Hepatocyte (in vitro differentiated cells): ENCODE results near the gene ACKR3. TPM values are rescaled to one million over a fixed set of nuclear protein-coding genes. Genes with fewer than 3 reads are reported as not detected.

Experiments
- DNase-seq: peaks from one replicate; pipeline ENCODE4 v3.0.0-alpha.2; 2016; ENCODE audit warnings: low spot score
- H2AFZ ChIP-seq: fragments of 200-600 bp; sonication (generic); 2 replicates; pipeline ENCODE4 v1.6.0; 2016; ENCODE audit warnings: antibody characterized with exemption, mild to moderate bottlenecking
- H3K27ac ChIP-seq: fragments of 200-600 bp; sonication (generic); 2 replicates; pipeline ENCODE4 v1.5.1; 2016; ENCODE audit warnings: mild to moderate bottlenecking
- H3K27me3 ChIP-seq: fragments of 200-600 bp; sonication (generic); 2 replicates; pipeline ENCODE4 v1.6.1; 2016
- H3K36me3 ChIP-seq: fragments of 200-600 bp; sonication (generic); replicated peaks from 2 replicates; pipeline ENCODE4 v1.5.1; 2016; ENCODE audit warnings: low read depth; ENCODE audit not compliant: insufficient read depth
- H3K4me1 ChIP-seq: fragments of 200-600 bp; sonication (generic); 2 replicates; pipeline ENCODE4 v1.5.1; 2016; ENCODE audit warnings: mild to moderate bottlenecking, moderate library complexity; ENCODE audit not compliant: insufficient read depth
- H3K4me2 ChIP-seq: fragments of 200-600 bp; sonication (generic); 2 replicates; pipeline ENCODE4 v1.6.0; 2016
- H3K4me3 ChIP-seq: fragments of 200-600 bp; sonication (generic); 2 replicates; pipeline ENCODE4 v1.5.1; 2016; ENCODE audit warnings: mild to moderate bottlenecking
- H3K79me2 ChIP-seq: fragments of 200-600 bp; sonication (generic); 2 replicates; pipeline ENCODE4 v1.6.0; 2017; ENCODE audit warnings: mild to moderate bottlenecking
- H3K9me2 ChIP-seq: fragments of 200-600 bp; sonication (generic); replicated peaks from 2 replicates; pipeline ENCODE4 v1.6.0; 2017; ENCODE audit warnings: mild to moderate bottlenecking; ENCODE audit not compliant: insufficient read depth
- H3K9me3 ChIP-seq: fragments of 200-600 bp; sonication (generic); 2 replicates; pipeline ENCODE4 v1.5.1; 2016; ENCODE audit warnings: low read depth, mild to moderate bottlenecking
- H4K20me1 ChIP-seq: fragments of 200-600 bp; sonication (generic); 2 replicates; pipeline ENCODE4 v1.6.0; 2016; ENCODE audit warnings: mild to moderate bottlenecking; ENCODE audit not compliant: insufficient read depth, poor library complexity, severe bottlenecking
- CTCF ChIP-seq: fragments of 200-600 bp; sonication (generic); IDR thresholded peaks from 2 replicates; pipeline ENCODE4 v1.5.1; 2016; ENCODE audit warnings: antibody characterized with exemption, mild to moderate bottlenecking; ENCODE audit not compliant: poor library complexity
- EZH2 ChIP-seq: fragments of 200-600 bp; sonication (generic); IDR thresholded peaks from 2 replicates; pipeline ENCODE4 v1.6.1; 2016; ENCODE audit warnings: antibody characterized with exemption, mild to moderate bottlenecking, borderline replicate concordance
- EZH2phosphoT487 ChIP-seq: fragments of 200-600 bp; sonication (generic); IDR thresholded peaks from one replicate; pipeline ENCODE4 v1.6.1; 2018; ENCODE audit warnings: antibody characterized with exemption, mild to moderate bottlenecking, low read depth, moderate library complexity; ENCODE audit not compliant: unreplicated experiment, severe bottlenecking
- WGBS: methylation state at CpG from one replicate; pipeline ENCODE4 v1.1.6; 2016; ENCODE audit warnings: low lambda C conversion rate; ENCODE audit errors: missing lambda C conversion rate; 5-methylcytosine and 5-hydroxymethylcytosine counted together
- polyA plus RNA-seq: library from polyadenylated mRNA; unstranded; fragments of >200 nt; fragmentation: Nextera tagmentation; extraction: Ambion mirVana; gene quantifications from 2 replicates; pipeline ENCODE4 v1.2.1, GENCODE V29; 2016
- total RNA-seq: library from RNA; depleted of rRNA; stranded (reverse); fragments of >200 nt; gene quantifications from 2 replicates; pipeline ENCODE4 v1.2.3, GENCODE V29; 2014

ACKR3 gene
- total and polyA plus RNA-seq, 2 experiments from 2014 or later: 49.5 to 58.9 TPM

- no peak for TF ChIP-seq CTCF
- TF ChIP-seq EZH2phosphoT487: no peak
- TF ChIP-seq EZH2: no peak
- H2AFZ ChIP-seq: no peak overlapping the region
- H3K4me1 ChIP-seq: peaks cover 6% of the 10 kb centered on the region
- no peak overlapping the region for H3K4me3 ChIP-seq
- no peak for DNase-seq
- H3K36me3 ChIP-seq: no peaks in the 10 kb centered on the region
- no peaks in the 10 kb centered on the region for H3K27me3 ChIP-seq
- peaks cover 5% of the 10 kb centered on the region for H3K9me3 ChIP-seq
- H3K9me2 ChIP-seq: no peaks in the 10 kb centered on the region
- no peak overlapping the region for H3K27ac ChIP-seq
- WGBS: 55% methylated on average over 3 of the region's 3 CpGs
- no peaks in the 10 kb centered on the region for H3K79me2 ChIP-seq
- H4K20me1 ChIP-seq: no peaks in the 10 kb centered on the region
- H3K4me2 ChIP-seq: no peak overlapping the region
These were observed 12.2 kb upstream of the ACKR3 start for GRCh38 chr2:236557306-236558030.

GRCh38 chr2:236558036-236558435 is 11.6 kb upstream of the ACKR3 start:
- Histone ChIP-seq H3K27ac (no peak overlapping the region), H4K20me1 (no peaks in the 10 kb centered on the region), H3K9me3 (peaks cover 5% of the 10 kb centered on the region), H3K9me2 (no peaks in the 10 kb centered on the region), H3K4me1 (peaks cover under 1% of the 10 kb centered on the region), H2AFZ (no peak overlapping the region), H3K27me3 (no peaks in the 10 kb centered on the region), H3K4me2 (no peak overlapping the region), H3K36me3 (no peaks in the 10 kb centered on the region), H3K79me2 (no peaks in the 10 kb centered on the region), H3K4me3 (no peak overlapping the region)
- no peak for TF ChIP-seq EZH2phosphoT487
- TF ChIP-seq EZH2: no peak
- TF ChIP-seq CTCF: no peak
- DNase-seq: no peak
- 89% methylated on average over 11 of the region's 11 CpGs for whole genome bisulfite sequencing

GRCh38 chr2:236558993-236559978 is 10.3 kb upstream of the ACKR3 start:
- H3K79me2 ChIP-seq: no peaks in the 10 kb centered on the region
- no peaks in the 10 kb centered on the region for H3K9me2 ChIP-seq
- no peaks in the 10 kb centered on the region for H4K20me1 ChIP-seq
- WGBS: 82% methylated on average over 6 of the region's 6 CpGs
- no peaks in the 10 kb centered on the region for H3K27me3 ChIP-seq
- H3K4me3 ChIP-seq: no peak overlapping the region
- no peak overlapping the region for H2AFZ ChIP-seq
- TF ChIP-seq CTCF (no peak), EZH2phosphoT487 (no peak), EZH2 (no peak)
- no peak overlapping the region for H3K4me2 ChIP-seq
- no peaks in the 10 kb centered on the region for H3K36me3 ChIP-seq
- peaks cover 5% of the 10 kb centered on the region for H3K9me3 ChIP-seq
- no peak overlapping the region for H3K27ac ChIP-seq
- H3K4me1 ChIP-seq: no peaks in the 10 kb centered on the region
- DNase-seq: no peak
